Measurements from ENCODE around the gene IL4I1. TPM values are rescaled to one million over a fixed set of nuclear protein-coding genes. Genes with fewer than 3 reads are reported as not detected.

Gene IL4I1
- total RNA-seq, 2 experiments from 2014 or later: 7.2 to 7.5 TPM

DNA sequence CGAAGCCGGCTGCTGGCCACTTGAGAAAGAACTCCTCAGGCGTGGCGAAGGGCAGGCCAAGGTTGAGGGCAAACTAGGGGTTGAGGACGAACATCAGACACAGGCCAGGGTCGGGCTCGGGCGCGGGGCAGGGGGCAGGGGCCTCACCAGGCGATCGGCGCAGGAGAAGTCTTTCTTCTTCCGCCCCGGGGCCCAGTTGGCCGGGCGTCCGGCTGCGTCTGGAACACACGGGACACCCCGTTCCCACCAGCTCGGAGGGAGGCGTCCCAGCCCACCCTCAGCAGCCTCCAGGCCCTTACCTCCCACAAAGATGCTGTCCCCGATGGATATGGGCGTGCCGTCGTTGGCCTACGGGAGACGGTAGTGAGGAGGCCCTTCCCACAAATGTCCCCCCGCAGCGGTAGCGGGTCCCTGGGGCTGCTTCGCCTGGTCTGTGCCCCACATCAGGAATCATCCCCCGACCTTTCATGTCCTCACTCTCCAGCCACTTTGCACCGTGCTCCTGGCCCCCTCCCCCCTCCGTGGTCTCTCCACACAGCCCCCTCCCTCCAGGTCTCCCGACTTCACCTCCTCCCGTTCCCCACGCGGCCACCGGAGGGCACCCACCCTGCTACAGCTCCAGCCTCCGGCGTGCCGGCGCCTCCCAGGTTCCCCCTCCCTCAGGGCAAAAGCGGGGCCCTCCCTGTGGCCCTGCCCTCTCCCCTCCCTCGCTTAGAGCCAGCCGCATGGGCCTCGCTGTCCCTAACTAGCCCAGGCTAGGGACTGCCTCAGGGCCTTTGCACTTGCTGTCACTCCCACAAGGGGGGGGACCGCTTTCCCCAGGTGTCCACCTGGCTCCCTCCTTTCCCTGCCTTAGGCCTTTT lies 34.1 kb downstream of the IL4I1 start:
- H3K4me3 Mint-ChIP-seq: no peak overlapping the region

DNA sequence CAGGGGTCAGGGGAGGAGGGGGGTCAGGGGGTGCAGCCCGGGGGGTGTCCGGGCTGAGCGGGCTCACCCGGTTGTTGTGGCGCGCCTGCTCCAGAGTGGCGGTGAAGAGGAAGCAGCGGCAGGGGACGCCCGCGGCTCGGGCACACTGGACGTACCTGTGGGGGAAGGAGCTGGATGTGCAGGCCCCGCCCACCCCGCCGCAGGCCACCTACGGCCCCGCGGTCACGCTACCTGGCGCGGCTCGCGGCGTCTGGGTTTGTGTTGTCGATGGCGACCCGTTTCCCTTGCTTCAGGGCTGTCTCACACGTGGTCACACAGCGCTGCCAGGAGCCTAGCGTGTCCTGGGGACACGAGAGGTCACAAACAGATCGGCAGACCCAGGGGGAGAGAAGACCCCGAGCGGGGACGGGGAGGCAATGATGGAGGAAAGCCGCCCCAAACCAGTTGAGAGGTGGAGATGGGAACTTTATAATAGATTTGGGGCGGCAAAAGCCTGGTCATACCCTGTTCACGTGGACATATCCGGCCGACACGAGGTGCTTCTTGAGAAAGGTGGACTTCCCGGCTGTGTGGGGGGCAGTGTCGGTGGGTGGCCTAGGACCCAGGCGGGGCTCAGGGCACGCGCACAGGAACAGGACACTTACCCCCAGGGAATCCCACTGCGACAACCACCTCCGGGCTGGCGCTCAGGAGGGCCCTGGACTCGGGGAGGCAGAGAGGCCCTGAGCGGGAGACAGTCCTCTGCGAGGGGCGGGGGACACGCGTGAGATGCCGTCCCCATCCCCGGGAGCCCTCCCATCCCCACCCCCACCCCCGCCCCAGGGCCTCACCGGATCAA lies 34.9 kb downstream of the IL4I1 start:
- no peak overlapping the region for H3K27ac Mint-ChIP-seq
- no peak for DNase-seq
- CTCF ChIA-PET: no interaction called here
- H3K27me3 Mint-ChIP-seq (ENCODE audit: low read depth): no peaks in the 10 kb centered on the region
- H3K4me1 Mint-ChIP-seq (ENCODE audit: low read depth): peaks cover 29% of the 10 kb centered on the region
- peaks cover 34% of the 10 kb centered on the region for H3K36me3 Mint-ChIP-seq (ENCODE audit: low read depth)
- intact Hi-C loops (cut with micrococcal nuclease): loop anchor here (10.0 kb wide), 1 partner anchor 123 kb away; no protein-coding TSS in a partner anchor
- H3K4me3 Mint-ChIP-seq: no peak overlapping the region
- H3K9me3 Mint-ChIP-seq: no peaks in the 10 kb centered on the region

More for the DNA sequence above, 34.1 kb downstream of the IL4I1 start:
- Mint-ChIP-seq H3K36me3 (ENCODE audit: low read depth) (peaks cover 35% of the 10 kb centered on the region), H3K4me1 (ENCODE audit: low read depth) (peaks cover 33% of the 10 kb centered on the region), H3K27ac (no peak overlapping the region), H3K9me3 (no peaks in the 10 kb centered on the region), H3K27me3 (ENCODE audit: low read depth) (no peaks in the 10 kb centered on the region)
- DNase-seq: no peak
- CTCF ChIA-PET: no interaction called here
- intact Hi-C loops (cut with micrococcal nuclease): loop anchor here (10.0 kb wide), 1 partner anchor 122 kb away; no protein-coding TSS in a partner anchor

DNA sequence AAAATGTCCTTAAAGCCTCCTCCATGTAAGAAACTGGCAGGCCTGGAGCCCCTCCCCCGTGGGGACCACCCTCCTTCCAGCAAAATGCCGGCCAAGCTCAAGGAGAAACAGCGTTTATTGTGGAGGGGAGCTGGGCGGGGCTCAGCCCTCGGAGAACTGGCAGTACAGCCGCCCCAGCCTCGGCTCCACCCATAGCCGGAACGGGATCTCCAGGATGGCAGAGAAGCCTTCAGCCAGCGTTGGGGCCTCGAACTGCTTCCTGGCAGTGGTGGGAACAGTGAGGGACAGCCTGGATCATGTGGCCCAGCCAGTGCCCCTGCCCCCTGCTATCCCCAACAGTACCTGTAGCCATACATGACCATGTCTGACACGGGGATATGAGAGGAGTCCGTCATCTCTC lies 35.6 kb downstream of the IL4I1 start:
- intact Hi-C loops (cut with micrococcal nuclease): loop anchor here (10.0 kb wide), 1 partner anchor 124 kb away; no protein-coding TSS in a partner anchor
- no peak overlapping the region for H3K4me3 Mint-ChIP-seq
- CTCF ChIA-PET: no interaction called here
- no peak for DNase-seq
- no peaks in the 10 kb centered on the region for H3K9me3 Mint-ChIP-seq
- peaks cover 29% of the 10 kb centered on the region for H3K36me3 Mint-ChIP-seq (ENCODE audit: low read depth)
- H3K4me1 Mint-ChIP-seq (ENCODE audit: low read depth): peaks cover 22% of the 10 kb centered on the region
- no peaks in the 10 kb centered on the region for H3K27me3 Mint-ChIP-seq (ENCODE audit: low read depth)
- no peak overlapping the region for H3K27ac Mint-ChIP-seq

DNA sequence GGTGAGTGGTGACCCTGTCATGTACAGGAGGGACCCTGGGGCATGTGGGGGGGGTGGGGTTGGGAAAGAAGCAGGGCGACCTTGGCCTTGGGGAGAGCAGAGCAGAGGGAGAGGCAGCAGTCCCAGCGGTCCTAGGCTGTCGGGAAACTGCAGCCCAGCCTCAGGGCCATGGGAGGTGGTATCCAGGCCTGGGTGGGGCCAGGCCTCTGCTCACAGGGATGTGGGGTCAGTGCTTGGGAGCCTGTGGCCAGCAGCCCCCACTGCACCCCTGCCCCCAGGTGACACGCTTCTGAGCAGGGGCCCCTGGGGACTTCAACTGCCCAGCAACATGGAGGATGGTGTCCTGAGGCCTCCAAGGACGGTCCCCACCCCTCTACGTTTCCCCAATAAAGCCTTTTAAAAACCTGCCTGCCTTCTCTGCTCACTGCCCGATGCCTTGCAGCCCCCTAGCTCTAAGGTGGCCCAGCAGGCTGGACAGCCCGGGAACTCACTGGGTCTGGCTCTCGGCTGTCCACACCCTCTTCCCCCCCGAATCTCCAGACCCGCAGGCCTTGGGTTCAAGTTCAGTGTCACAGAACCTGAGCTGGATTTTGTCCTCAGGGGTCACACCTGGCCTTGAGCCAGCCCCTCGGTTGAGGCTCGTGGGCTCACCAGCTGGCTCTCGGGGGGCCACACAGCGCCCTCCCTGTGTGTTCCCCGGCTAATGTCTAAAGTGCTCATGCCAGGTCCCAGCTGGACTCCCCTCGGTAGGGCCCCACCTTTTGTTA lies 36.2 kb downstream of the IL4I1 start:
- DNase-seq: no peak
- intact Hi-C loops (cut with micrococcal nuclease): loop anchor here (10.0 kb wide), 1 partner anchor 124 kb away; no protein-coding TSS in a partner anchor
- Mint-ChIP-seq H3K4me1 (ENCODE audit: low read depth) (peaks cover 18% of the 10 kb centered on the region), H3K9me3 (no peaks in the 10 kb centered on the region), H3K27me3 (ENCODE audit: low read depth) (no peaks in the 10 kb centered on the region), H3K4me3 (no peak overlapping the region), H3K36me3 (ENCODE audit: low read depth) (peaks cover 28% of the 10 kb centered on the region), H3K27ac (no peak overlapping the region)
- CTCF ChIA-PET: no interaction called here

DNA sequence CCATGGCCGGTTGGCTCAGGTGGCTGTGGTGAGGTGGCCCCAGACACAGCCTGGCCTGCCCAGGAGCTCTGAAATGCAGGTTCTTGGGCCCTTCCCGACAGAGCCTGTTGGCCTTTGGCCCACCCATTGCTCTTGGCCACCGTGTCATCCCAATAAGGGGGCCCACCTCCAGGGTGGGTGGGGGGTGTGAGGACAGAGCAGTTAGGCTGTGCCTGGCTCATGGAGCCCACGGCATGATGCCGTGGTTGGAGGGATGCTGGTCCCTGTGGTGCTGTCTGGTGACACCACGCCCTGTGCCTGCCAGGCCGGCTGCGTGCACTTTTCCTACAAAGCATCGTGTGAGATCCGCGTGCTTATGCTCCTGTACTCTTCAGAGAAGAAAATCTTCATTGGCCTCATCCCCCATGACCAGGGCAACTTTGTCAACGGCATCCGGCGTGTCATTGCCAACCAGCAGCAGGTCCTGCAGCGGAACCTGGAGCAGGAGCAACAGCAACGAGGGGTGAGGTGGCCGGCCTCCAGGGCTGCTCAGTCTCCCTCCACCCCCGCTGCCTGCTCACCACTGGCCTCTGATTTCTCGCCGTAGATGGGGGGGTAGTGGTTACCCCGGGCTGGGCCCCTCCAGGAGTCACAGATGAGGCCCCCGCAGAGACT lies 36.9 kb downstream of the IL4I1 start:
- Mint-ChIP-seq H3K36me3 (ENCODE audit: low read depth) (peaks cover 25% of the 10 kb centered on the region), H3K4me3 (no peak overlapping the region), H3K4me1 (ENCODE audit: low read depth) (peaks cover 15% of the 10 kb centered on the region), H3K27me3 (ENCODE audit: low read depth) (no peaks in the 10 kb centered on the region), H3K27ac (no peak overlapping the region), H3K9me3 (no peaks in the 10 kb centered on the region)
- no peak for DNase-seq
- CTCF ChIA-PET: no interaction called here
- intact Hi-C loops (cut with micrococcal nuclease): loop anchor here (10.0 kb wide), 1 partner anchor 125 kb away; no protein-coding TSS in a partner anchor

DNA sequence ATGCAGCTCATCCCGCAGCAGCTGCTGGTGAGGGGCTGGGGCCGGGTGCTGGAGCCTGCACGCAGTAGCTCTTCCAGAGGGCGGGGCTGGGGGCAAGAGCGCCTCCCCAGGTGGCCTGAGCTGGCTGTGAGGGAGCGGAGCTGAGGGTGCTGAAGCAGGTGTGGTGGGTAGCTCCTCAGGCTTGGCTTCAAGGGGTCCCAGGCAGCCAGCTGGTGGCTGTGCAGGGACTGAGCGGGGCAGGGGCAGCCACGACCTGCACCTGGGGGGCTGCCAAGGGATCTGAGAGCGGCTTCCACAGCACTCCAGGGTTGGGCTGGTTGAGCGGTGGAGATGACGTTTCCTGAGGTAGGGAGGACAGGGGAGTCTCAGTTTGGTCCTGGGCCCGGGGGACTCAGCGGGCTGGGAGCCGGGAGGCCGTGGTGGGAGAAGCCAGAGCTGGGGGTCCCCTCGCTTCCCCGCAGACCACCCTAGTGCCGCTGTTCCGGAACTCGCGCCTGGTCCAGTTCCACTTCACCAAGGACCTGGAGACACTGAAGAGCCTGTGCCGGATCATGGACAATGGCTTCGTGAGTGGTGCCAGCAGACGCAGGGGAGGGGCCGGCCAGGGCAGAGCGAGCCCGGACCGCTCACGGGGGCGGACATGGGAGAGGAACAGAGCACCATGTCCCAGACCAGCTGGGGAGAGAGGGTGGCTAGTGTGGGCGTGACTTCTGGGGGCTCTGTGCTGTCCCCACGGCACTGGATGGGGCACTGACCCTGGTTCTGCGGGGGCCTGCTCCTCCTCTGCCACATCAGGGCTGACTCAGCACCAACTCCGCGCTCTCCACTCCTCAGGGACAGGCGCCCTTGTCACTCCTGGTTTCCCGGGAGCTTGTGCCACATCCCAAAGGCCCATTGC lies 38.4 kb downstream of the IL4I1 start:
- H3K4me3 Mint-ChIP-seq: no peak overlapping the region
- CTCF ChIA-PET: interaction anchor here (1.2 kb wide), 1 partner anchor 11 kb away, joined by 3 read pairs; no protein-coding TSS in a partner anchor
- peaks cover 13% of the 10 kb centered on the region for H3K36me3 Mint-ChIP-seq (ENCODE audit: low read depth)
- no peak for DNase-seq
- H3K27ac Mint-ChIP-seq: no peak overlapping the region
- peaks cover 10% of the 10 kb centered on the region for H3K4me1 Mint-ChIP-seq (ENCODE audit: low read depth)
- no peaks in the 10 kb centered on the region for H3K9me3 Mint-ChIP-seq
- H3K27me3 Mint-ChIP-seq (ENCODE audit: low read depth): no peaks in the 10 kb centered on the region
- intact Hi-C loops (cut with micrococcal nuclease): no loop called here

DNA sequence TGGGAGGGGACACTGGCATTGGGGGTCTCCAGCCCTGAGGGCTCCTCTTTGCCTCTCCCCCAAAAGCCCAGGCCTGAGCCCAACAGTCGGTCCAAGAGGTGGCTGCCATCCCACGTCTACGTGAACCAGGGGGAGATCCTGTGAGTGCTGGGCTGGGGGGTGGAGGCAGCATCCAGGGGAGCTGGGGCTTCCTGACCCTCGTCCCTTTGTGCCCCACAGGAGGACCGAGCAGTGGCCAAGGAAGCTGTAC lies 38.9 kb downstream of the IL4I1 start:
- peaks cover 8% of the 10 kb centered on the region for H3K36me3 Mint-ChIP-seq (ENCODE audit: low read depth)

DNA sequence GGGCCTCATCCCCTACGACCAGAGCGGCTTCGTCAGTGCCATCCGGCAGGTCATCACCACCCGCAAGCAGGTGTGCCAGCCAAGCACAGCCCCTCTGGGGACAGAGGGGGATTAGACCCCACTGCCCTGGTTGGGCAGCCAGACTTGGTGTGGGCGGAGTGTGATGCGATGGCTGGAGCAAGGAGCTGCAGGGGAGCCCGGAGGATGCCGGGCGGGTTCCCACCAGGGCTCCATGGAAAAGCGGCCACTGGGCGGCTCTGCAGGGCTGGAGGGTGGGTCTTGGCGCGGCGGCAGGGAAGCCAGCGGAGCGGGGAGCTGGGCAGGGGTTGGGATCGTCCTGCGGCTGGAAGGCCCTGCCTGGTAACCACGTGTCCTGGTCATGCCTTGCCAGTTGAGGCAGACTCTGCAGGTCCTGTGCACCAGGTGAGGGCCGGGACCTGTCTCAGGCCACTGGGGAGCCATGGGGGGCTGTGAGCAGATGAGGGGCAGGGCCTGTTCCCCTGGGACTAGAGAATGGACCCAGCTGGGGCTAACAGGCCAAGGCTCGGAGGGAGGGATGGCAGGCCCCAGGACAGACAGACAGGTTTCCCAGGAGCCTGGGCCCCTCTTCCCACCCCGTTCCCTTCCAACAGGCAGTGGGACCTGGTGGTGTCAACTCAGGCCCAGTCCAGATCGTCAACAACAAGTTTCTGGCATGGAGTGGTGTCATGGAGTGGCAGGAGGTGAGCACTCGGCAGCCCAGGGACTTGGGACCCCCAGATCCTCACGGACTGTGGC lies 39.4 kb downstream of the IL4I1 start:
- H3K4me1 Mint-ChIP-seq (ENCODE audit: low read depth): peaks cover 14% of the 10 kb centered on the region
- intact Hi-C loops (cut with micrococcal nuclease): no loop called here
- H3K9me3 Mint-ChIP-seq: no peaks in the 10 kb centered on the region
- H3K36me3 Mint-ChIP-seq (ENCODE audit: low read depth): peaks cover 8% of the 10 kb centered on the region
- no peak overlapping the region for H3K27ac Mint-ChIP-seq
- CTCF ChIA-PET: no interaction called here
- DNase-seq: no peak
- no peak overlapping the region for H3K4me3 Mint-ChIP-seq
- H3K27me3 Mint-ChIP-seq (ENCODE audit: low read depth): no peaks in the 10 kb centered on the region

More for the DNA sequence above, 38.9 kb downstream of the IL4I1 start:
- intact Hi-C loops (cut with micrococcal nuclease): no loop called here
- peaks cover 9% of the 10 kb centered on the region for H3K4me1 Mint-ChIP-seq (ENCODE audit: low read depth)
- no peaks in the 10 kb centered on the region for H3K9me3 Mint-ChIP-seq
- CTCF ChIA-PET: interaction anchor here (1.2 kb wide), 1 partner anchor 12 kb away, joined by 3 read pairs; no protein-coding TSS in a partner anchor
- DNase-seq: no peak
- H3K27me3 Mint-ChIP-seq (ENCODE audit: low read depth): no peaks in the 10 kb centered on the region
- H3K4me3 Mint-ChIP-seq: no peak overlapping the region
- H3K27ac Mint-ChIP-seq: no peak overlapping the region

DNA sequence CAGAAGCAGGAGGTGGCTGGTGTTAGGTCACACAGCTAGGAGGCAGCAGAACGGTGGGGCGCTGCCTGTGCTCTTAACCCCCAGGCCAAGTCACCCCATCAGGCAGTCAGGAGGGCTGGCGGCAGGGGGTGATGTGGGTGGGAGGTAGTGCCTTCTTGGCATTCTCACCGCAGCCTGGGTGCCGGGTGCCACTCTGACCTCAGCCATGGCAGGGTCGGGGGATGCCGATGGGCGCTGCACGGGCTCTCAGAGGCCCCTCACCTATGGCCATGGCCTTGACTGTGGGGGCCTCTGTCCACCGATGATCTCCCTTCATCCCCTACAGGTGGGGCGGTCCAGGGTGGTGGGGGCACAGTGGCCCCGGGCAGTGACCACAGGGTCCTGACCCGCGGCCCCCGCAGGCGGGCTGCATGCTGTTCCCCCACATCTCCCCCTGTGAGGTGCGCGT lies 40.1 kb downstream of the IL4I1 start:
- intact Hi-C loops (cut with micrococcal nuclease): no loop called here
- H3K4me1 Mint-ChIP-seq (ENCODE audit: low read depth): peaks cover 19% of the 10 kb centered on the region
- H3K36me3 Mint-ChIP-seq (ENCODE audit: low read depth): peaks cover 7% of the 10 kb centered on the region
- H3K4me3 Mint-ChIP-seq: no peak overlapping the region
- no peak overlapping the region for H3K27ac Mint-ChIP-seq
- no peak for DNase-seq
- CTCF ChIA-PET: no interaction called here
- H3K27me3 Mint-ChIP-seq (ENCODE audit: low read depth): no peaks in the 10 kb centered on the region
- no peaks in the 10 kb centered on the region for H3K9me3 Mint-ChIP-seq

DNA sequence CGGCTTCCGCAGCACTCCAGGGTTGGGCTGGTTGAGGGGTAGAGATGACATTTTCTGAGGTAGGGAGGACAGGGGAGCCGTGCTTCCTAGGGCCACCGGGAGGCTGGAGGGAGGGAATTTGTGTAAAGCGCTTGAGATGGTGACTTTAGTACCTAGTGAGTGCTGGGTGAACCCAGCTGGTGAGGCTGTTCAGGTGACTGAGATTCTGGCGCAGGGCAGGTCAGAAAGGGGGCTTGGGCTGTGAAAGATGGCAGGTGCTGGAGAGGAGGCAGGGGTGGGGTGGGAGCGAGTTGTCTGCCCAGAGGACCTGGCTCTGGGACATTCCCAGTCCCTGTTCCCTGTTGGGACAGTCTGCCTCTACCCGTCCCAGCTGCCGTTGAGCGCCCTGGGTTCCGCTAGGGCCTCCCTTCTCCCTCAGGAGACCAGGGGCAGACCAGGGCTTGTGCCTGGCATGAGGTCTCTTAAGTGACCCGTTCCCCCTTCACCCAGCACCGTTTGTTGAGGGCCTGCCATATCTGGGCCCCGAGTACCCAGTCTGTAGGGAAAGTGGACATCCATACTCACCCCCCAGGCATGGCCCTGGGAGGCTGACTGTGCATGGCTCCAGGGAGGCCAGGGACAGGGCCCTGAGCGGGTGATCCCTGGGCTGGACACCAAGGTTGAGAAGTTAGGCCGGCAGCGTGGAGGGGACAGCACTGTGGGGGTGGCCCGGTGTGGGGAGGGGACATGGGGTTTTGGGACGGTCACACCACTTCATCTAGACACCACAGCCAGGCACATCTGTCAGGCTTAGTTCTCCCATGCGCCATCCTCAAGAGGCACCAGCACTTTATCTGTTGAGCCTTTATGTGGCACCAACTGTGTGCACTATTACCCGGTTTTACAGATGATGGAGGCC lies 40.8 kb downstream of the IL4I1 start:
- no peaks in the 10 kb centered on the region for H3K27me3 Mint-ChIP-seq (ENCODE audit: low read depth)
- H3K36me3 Mint-ChIP-seq (ENCODE audit: low read depth): peaks cover 5% of the 10 kb centered on the region
- H3K4me1 Mint-ChIP-seq (ENCODE audit: low read depth): peaks cover 19% of the 10 kb centered on the region
- no peak overlapping the region for H3K27ac Mint-ChIP-seq
- intact Hi-C loops (cut with micrococcal nuclease): no loop called here
- no peaks in the 10 kb centered on the region for H3K9me3 Mint-ChIP-seq
- H3K4me3 Mint-ChIP-seq: no peak overlapping the region
- DNase-seq: no peak
- CTCF ChIA-PET: no interaction called here

Data from activated naive CD4-positive, alpha-beta T cell treated with anti-CD3 and anti-CD28 coated beads for 36 hours (primary cell).